ENCODE results near the gene LMX1A. TPM values are rescaled to one million over a fixed set of nuclear protein-coding genes. Genes with fewer than 3 reads are reported as not detected.

Gene LMX1A
- total RNA-seq, 2 donors from 2014 or later = 0.22 to 0.64 TPM

DNA sequence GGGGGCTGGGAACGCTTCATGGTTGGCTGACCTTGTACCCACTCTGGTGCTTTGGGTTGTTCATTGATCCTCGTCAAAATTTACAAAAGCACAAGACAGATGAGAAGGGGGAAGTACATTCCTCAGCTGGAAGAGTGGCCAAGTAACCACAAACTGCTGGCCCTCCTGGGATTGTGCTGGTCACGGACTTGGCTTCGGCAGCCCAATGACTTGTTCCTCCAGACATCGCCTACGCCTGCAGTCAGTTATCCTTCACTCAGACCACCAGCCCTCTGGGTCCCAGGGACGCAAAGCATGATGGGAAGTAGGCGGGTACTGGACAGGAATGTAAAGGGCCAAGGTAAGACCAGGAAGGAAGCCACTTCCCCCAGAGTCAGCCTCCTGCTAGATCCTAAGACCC is 53.1 kb downstream of the LMX1A start:
- Histone ChIP-seq H3K4me1 (no peaks in the 10 kb centered on the region), H3K27ac (no peak overlapping the region), H3K9ac (ENCODE audit: low read depth in 2 of 2, low read length in 2 of 2) (no peak overlapping the region), H3K9me3 (no peaks in the 10 kb centered on the region), H3K27me3 (no peaks in the 10 kb centered on the region), H3K36me3 (no peaks in the 10 kb centered on the region), H3K4me3 (no peak overlapping the region)
- TF ChIP-seq, protein P1, sequence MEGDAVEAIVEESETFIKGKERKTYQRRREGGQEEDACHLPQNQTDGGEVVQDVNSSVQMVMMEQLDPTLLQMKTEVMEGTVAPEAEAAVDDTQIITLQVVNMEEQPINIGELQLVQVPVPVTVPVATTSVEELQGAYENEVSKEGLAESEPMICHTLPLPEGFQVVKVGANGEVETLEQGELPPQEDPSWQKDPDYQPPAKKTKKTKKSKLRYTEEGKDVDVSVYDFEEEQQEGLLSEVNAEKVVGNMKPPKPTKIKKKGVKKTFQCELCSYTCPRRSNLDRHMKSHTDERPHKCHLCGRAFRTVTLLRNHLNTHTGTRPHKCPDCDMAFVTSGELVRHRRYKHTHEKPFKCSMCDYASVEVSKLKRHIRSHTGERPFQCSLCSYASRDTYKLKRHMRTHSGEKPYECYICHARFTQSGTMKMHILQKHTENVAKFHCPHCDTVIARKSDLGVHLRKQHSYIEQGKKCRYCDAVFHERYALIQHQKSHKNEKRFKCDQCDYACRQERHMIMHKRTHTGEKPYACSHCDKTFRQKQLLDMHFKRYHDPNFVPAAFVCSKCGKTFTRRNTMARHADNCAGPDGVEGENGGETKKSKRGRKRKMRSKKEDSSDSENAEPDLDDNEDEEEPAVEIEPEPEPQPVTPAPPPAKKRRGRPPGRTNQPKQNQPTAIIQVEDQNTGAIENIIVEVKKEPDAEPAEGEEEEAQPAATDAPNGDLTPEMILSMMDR (IDR thresholded peaks at IDR 0.05) = no peak
- intact Hi-C loops (cut with DNase I) = no loop called here
- no peak for DNase-seq

DNA sequence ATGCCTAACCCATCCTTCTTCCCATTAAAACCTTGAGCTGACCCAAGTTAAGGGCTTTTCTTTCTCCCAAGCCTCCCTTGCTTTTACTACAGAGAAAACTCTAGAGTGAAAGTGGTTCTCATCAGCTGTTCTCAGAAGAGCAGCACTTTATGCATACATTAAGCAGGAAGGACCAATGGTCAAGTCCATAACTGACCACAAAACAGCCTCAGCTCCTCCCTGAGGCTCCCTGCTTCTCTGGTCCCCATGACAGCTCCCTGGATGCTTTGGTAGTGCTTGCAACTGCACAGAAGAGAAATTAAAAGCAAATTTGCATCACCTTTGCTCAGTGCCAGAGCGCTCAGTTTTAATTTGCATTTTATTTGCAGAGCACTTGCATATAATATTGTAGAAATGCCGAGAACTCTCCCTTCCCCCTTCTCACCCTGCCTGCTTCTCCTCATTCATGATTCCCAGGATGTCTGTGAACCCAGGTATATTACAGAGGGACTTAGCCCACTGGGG is 56.1 kb downstream of the LMX1A start:
- no peaks in the 10 kb centered on the region for H3K9me3 ChIP-seq
- TF ChIP-seq, protein P1 (IDR thresholded peaks at IDR 0.05) = no peak
- intact Hi-C loops (cut with DNase I) = no loop called here
- H3K27me3 ChIP-seq = no peaks in the 10 kb centered on the region
- H3K4me3 ChIP-seq = no peak overlapping the region
- H3K4me1 ChIP-seq = no peaks in the 10 kb centered on the region
- no peak overlapping the region for H3K9ac ChIP-seq (ENCODE audit: low read depth in 2 of 2, low read length in 2 of 2)
- no peak overlapping the region for H3K27ac ChIP-seq
- no peak for DNase-seq
- H3K36me3 ChIP-seq = no peaks in the 10 kb centered on the region

DNA sequence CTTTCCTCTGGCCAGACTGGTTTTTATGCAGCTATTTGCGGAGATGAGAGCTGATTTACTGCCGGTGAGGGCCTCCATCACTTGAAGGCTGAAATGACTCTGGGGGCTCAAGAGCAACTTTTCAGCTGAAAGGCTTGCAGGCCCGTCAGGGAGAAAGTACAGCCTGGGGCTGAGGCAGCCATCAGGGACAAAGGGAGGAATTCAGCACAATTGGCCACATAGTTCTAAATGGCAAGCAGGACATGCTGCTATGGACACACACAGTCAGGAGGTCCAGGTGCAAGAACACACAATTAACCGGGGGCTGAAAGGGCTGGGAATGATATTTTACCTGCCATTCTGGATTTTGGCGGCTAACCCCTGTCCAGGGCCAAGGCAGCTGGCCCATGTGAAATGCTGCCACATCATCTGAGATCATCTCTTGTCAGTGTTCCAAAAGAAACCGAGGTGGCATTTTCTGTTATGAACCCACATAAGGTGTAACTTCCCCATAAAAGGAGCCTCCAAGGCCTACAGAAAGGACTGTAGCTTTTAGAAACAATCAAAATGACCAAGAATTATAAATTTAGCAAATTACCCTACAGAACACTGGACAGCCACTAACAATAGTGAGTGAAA is 58.2 kb downstream of the LMX1A start:
- Histone ChIP-seq H3K4me3 (no peak overlapping the region), H3K4me1 (no peaks in the 10 kb centered on the region), H3K27me3 (no peaks in the 10 kb centered on the region), H3K27ac (no peak overlapping the region), H3K36me3 (no peaks in the 10 kb centered on the region), H3K9ac (ENCODE audit: low read depth in 2 of 2, low read length in 2 of 2) (no peak overlapping the region), H3K9me3 (no peaks in the 10 kb centered on the region)
- intact Hi-C loops (cut with DNase I) = no loop called here
- no peak for DNase-seq
- TF ChIP-seq, protein P1 (IDR thresholded peaks at IDR 0.05) = no peak

DNA sequence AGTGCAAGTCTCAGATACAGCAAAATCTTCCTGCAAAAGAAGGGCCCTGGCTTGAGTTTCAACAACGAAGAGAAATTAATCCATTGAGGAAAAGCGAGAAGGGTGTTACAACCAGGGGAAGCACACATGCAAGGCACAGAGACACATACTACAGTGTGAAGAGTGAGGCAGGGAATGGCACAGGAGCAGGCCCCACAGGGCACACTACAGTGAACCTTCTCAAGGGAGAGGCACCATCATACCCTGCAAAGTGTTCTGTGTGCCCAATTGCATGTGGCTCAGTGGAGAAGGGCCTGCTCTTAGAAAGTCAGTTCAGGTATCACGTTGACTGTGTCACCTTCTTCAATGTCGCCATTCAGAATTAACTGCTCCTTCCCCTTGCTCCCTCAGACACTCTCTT is 60.3 kb downstream of the LMX1A start:
- intact Hi-C loops (cut with DNase I) = no loop called here
- no peaks in the 10 kb centered on the region for H3K27me3 ChIP-seq
- TF ChIP-seq, protein P1 (IDR thresholded peaks at IDR 0.05) = no peak

DNA sequence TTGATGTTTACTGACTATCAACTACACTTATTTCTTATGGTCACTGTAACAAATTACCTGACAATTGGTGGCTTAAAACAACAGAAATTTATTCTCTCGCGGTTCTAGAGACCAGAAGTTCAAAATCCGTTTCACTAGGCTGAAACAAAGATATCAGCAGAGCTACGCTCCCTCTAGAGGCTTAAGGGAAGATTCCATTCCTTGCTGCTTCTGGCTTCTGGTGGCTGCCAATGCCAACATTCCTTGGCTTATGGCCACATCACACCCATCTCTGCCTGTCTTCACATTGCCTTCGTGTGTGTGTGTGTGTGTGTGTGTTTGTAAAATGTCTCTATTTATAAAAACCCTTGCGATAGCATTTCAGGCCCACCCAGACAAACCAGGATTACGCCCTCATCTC is 66.4 kb downstream of the LMX1A start:
- no peaks in the 10 kb centered on the region for H3K27me3 ChIP-seq
- no peak overlapping the region for H3K27ac ChIP-seq
- no peaks in the 10 kb centered on the region for H3K4me1 ChIP-seq
- H3K9me3 ChIP-seq = no peaks in the 10 kb centered on the region
- no peak for DNase-seq
- intact Hi-C loops (cut with DNase I) = no loop called here
- H3K4me3 ChIP-seq = no peak overlapping the region
- no peak overlapping the region for H3K9ac ChIP-seq (ENCODE audit: low read depth in 2 of 2, low read length in 2 of 2)
- TF ChIP-seq, protein P1 (IDR thresholded peaks at IDR 0.05) = no peak
- no peaks in the 10 kb centered on the region for H3K36me3 ChIP-seq

More for the DNA sequence above, 60.3 kb downstream of the LMX1A start:
- Histone ChIP-seq H3K9ac (ENCODE audit: low read depth in 2 of 2, low read length in 2 of 2) (no peak overlapping the region), H3K27ac (no peak overlapping the region), H3K36me3 (no peaks in the 10 kb centered on the region), H3K4me3 (no peak overlapping the region), H3K4me1 (no peaks in the 10 kb centered on the region), H3K9me3 (no peaks in the 10 kb centered on the region)
- DNase-seq = no peak

Data from colonic mucosa (tissue), 4 donors.